ENCODE data around the gene IRF3.

- no peak for TF ChIP-seq CTCF (IDR thresholded peaks at IDR 0.05)
- no peak for TF ChIP-seq EP300 (IDR thresholded peaks at IDR 0.05)
These were observed 25.8 kb upstream of the IRF3 start for GRCh38 chr19:49691243-49692146.
